GM21723 (cell line): ENCODE data around the gene COX6B2.
A peak's percentile ranks its signal among the peaks of the same experiment; 100 is the strongest.

Experiments used
- ATAC-seq: cut with Tn5 transposase; IDR thresholded peaks from one replicate; pipeline ENCODE4 v1.9.1; 2021; ENCODE audit warnings: mild to moderate bottlenecking, moderate library complexity; ENCODE audit not compliant: unreplicated experiment

The COX6B2 gene

GRCh38 chr19:55315956-55316525, 38.5 kb downstream of the COX6B2 start:
- no peak for ATAC-seq

GRCh38 chr19:55314396-55314795, 40.1 kb downstream of the COX6B2 start:
- no peak for ATAC-seq

DNA sequence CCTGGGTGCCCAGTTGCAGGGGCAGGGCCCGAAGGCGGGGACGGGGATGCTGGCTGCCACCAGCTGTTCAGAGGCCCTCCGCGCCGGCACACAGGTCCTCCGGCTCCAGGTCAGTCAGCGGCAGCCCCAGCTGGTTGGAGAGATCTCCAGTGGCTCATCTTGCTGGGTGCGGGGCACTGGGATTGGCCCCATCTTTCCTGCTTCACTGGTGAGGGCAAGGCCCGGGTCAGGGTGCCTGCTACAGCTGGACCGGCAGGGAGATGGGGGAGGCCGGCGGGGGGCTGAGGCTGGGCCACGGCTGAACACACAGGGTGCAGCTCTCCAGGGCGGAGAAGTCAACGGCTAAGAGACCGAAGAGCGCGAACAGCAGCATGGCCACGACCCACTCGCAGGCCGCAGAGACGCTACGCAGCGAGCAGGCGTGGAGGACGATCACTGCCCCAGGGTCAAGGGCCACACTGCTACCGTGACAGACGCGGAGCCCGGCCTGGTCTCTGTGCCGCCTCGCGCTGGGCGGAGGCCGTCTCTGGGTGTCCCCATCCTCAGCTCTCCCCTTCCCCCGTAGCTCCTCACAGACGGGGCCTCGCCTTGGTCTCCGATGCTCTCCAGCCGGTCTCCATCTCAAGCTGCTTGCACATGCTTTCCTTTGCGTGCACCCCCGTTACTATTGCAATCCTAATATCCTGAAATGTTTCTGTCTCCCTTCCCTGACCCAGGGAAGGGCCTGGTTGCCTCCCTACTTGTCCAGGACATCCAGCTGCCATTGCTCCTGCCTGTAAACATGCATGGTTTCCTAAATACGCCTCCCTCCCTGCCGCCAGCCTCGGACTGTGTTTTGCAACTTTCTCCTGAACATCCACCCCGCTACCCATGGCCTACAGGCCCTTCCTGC, 41.7 kb downstream of the COX6B2 start:
- ATAC-seq = no peak

DNA sequence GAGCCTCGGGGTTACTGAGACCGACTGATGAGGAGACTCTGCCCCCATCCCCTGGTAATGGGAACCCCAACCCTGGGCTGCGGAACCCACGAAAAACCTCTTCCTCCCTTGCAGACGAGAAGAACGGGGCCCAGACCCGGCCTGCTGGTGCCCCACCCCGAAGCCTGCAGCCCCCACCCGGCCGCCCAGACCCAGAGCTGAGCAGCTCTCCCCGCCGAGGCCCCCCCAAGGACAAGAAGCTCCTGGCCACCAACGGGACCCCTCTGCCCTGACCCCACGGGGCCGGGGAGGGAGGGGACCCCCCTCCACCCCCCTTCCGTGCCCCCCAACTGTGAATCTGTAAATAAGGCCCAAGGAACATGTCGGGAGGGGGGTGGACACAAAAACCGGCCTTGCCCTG, 42.7 kb downstream of the COX6B2 start:
- no peak for ATAC-seq

- ATAC-seq = no peak
Measured at GRCh38 chr19:55311397-55311796, 43.1 kb downstream of the COX6B2 start.

GRCh38 chr19:55310498-55310897, 44.0 kb downstream of the COX6B2 start:
- ATAC-seq = no peak

- no peak for ATAC-seq
Measured at GRCh38 chr19:55309448-55309847, 45.1 kb downstream of the COX6B2 start.

DNA sequence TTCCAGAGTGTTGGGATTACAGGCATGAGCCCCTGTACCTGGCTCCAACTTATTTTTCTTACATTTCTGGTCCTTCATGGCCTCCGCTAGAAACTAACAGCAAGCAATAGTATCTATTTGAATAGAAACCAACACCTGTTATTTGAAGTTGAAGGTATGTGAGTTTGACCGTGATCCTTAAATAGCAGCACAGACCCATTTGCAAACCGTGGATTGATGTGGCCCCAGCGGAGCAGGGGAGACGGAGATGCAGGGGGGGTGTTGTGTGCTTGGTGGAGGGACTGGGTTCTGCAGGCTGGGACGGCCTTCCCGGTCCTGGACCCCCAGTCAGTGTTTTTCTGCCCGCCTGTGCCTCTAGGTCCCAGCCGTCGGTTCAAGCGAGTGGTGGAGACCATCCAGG, 46.2 kb downstream of the COX6B2 start:
- ATAC-seq = no peak

GRCh38 chr19:55306712-55307111, 47.8 kb downstream of the COX6B2 start:
- ATAC-seq = no peak

DNA sequence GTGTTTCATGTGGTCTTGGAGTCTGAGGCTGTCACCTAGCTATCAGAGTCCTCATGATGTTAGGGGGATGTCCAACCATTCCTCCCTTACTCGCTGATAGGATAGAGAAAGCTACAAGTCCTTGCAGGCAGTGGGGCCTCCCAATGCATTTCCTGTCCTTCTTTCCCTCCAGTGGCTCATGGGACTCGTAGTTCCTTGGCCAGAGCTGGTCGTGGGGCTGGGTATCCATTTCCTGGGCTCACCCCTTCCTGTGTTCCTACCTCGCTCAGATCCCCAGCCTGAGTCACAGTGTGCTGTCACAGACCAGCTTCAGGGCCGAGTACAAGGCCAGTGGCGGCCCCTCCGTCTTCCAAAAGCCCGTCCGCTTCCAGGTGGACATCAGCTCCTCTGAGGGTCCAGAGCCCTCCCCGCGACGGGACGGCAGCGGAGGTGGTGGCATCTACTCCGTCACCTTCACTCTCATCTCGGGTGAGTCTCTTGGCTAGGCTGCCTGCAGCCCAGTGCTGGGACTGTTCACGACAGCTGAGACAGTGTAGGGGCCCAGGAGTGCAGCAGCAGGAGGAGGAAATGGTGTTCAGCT, 48.4 kb downstream of the COX6B2 start:
- ATAC-seq = no peak

GRCh38 chr19:55305491-55305890, 49.0 kb downstream of the COX6B2 start:
- ATAC-seq = no peak

GRCh38 chr19:55304980-55305379, 49.5 kb downstream of the COX6B2 start:
- no peak for ATAC-seq

DNA sequence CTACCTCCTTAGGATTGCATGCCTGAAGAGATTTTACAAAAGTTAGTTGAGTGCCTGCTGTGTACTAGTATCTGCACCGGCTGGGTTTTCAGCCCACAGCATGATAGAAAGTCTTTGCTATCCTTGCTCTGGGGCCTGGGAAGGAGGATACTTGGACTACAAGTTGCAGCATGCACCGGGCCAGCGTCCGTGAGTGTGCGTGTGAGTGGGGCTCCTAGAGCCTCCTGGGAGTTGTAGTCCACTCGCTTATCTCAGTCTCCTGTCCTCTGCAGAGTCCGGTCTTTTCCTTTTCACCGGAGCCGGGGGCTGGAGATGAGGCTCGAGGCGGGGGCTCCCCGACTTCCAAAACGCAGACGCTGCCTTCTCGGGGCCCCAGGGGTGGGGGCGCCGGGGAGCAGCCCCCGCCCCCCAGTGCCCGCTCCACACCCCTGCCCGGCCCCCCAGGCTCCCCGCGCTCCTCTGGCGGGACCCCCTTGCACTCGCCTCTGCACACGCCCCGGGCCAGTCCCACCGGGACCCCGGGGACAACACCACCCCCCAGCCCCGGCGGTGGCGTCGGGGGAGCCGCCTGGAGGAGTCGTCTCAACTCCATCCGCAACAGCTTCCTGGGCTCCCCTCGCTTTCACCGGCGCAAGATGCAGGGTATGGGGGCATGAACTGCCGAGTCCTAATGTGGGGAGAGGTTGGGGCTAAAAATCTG, 50.1 kb downstream of the COX6B2 start:
- no peak for ATAC-seq

DNA sequence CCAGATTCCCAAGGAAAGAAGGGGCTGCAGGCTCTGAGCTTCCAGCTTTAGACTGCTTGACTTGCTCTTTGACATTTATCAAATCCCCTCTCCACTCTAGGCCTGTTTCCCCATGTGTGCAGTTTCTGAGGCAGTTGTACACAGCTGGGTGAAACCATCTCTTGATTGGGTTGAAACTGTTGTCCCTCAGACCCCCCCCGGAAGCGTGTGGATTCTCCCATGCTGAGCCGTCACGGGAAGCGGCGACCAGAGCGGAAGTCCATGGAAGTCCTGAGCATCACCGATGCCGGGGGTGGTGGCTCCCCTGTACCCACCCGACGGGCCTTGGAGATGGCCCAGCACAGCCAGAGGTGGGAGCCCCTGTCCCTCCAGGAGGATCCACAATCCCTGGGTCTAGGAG, 51.0 kb downstream of the COX6B2 start:
- no peak for ATAC-seq

DNA sequence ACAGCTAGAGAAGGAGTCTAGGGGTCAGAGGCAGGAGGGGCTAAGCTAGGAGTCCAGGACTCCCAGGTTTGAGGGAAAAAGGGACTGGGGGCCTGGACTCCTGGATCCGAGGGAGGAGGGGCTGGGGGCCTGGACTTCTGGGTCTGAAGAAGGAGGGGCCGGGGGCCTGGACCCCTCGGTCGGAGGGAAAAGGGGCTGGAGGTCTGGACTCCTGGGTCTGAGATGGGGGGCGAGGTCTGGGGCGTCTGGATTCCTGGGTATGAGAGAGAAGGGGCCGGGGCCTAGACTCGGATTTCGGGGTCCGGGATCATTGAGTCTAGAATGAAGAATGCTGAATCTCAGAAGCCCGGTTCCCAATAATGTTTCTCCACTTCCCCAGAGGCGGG, 52.2 kb downstream of the COX6B2 start:
- ATAC-seq = no peak

- ATAC-seq = peak; percentile 60
Measured at GRCh38 chr19:55301459-55302317, 52.8 kb downstream of the COX6B2 start.

DNA sequence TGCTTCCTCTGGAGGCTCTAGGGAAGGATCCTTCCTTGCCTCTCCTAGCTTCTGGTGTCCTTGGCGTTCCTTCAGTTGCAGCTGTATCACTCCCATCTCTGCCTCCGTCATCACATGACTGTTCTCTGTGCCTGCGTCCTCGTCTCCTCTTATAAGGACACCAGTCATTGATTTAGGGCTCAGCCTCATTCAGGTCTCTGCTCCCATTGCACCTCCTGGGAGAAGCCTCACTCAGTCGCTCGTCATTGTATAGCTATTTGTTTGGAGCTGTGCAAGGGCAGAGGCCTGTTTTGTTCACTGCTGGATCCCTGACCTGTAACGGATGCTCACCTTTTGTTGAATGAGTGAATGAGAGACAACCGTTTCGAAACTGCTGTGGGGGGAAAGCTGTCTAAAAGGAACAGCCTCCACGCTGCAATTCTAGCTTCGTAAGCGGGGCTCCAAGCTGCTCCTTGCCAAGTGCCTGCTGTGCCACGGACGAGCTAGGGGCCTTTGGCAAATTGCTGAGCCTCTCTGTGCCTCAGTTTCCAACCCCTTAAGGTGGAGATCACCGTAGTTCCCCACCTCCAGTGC, 53.5 kb downstream of the COX6B2 start:
- no peak for ATAC-seq

GRCh38 chr19:55299991-55300390, 54.5 kb downstream of the COX6B2 start:
- ATAC-seq = no peak
